Measurements from ENCODE around the gene SCN2B. TPM values are rescaled to one million over a fixed set of nuclear protein-coding genes. Genes with fewer than 3 reads are reported as not detected.

Gene SCN2B
- total RNA-seq, 2 experiments from 2014 or later = not detected

GRCh38 chr11:118152552-118153471 is 23.6 kb downstream of the SCN2B start, which contains the start of gene SCN4B:
Gene SCN4B, minus strand, starts transcription at chr11:118152823. Its CDS starts 150 bp downstream, at chr11:118152673.
- peak within 1 kb of the TSS; percentile 21 for H3K4me3 Mint-ChIP-seq
- H3K27ac ChIP-seq (ENCODE audit: low read depth in 1 of 2, low read length in 2 of 2) = no peak within 1 kb of the TSS
- H3K27ac Mint-ChIP-seq = no peak within 1 kb of the TSS
- POLR2A ChIA-PET = no interaction called here
- peak within 1 kb of the TSS; percentile 22 for H3K4me3 ChIP-seq (ENCODE audit: low read length)
- intact Hi-C loops (cut with DNase I, micrococcal nuclease) = no loop called here
- H3K27me3 Mint-ChIP-seq = peaks cover 81% of the 10 kb centered on the region
- peaks cover 61 to 71% of the 10 kb centered on the region in 2 experiments for H3K27me3 ChIP-seq (ENCODE audit: control insufficient read depth in 1 of 2, insufficient read depth in 2 of 2, low read length in 2 of 2)
- CTCF ChIA-PET = no interaction called here
- H3K9me3 Mint-ChIP-seq = no peaks in the 10 kb centered on the region
- peak in 4 of 14 experiments; percentile 9 to 48 (median 32) for DNase-seq
- TF ChIP-seq, protein P1, sequence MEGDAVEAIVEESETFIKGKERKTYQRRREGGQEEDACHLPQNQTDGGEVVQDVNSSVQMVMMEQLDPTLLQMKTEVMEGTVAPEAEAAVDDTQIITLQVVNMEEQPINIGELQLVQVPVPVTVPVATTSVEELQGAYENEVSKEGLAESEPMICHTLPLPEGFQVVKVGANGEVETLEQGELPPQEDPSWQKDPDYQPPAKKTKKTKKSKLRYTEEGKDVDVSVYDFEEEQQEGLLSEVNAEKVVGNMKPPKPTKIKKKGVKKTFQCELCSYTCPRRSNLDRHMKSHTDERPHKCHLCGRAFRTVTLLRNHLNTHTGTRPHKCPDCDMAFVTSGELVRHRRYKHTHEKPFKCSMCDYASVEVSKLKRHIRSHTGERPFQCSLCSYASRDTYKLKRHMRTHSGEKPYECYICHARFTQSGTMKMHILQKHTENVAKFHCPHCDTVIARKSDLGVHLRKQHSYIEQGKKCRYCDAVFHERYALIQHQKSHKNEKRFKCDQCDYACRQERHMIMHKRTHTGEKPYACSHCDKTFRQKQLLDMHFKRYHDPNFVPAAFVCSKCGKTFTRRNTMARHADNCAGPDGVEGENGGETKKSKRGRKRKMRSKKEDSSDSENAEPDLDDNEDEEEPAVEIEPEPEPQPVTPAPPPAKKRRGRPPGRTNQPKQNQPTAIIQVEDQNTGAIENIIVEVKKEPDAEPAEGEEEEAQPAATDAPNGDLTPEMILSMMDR (IDR thresholded peaks at IDR 0.05) = no peak
- H3K36me3 Mint-ChIP-seq (ENCODE audit: low read depth) = no peaks in the 10 kb centered on the region
- peak; percentile 47 for ATAC-seq (ENCODE audit: poor library complexity)
- no peaks in the 10 kb centered on the region for H3K36me3 ChIP-seq (ENCODE audit: insufficient read depth, low read length)
- peaks cover 0 to 14% of the 10 kb centered on the region in 2 experiments for H3K9me3 ChIP-seq (ENCODE audit: control insufficient read depth in 1 of 2, insufficient read depth in 1 of 2, low read length in 2 of 2)
- peaks cover 16% of the 10 kb centered on the region for H3K4me1 Mint-ChIP-seq (ENCODE audit: low read depth)
- peaks cover 24% of the 10 kb centered on the region for H3K4me1 ChIP-seq (ENCODE audit: insufficient read depth, low read length)

DNA sequence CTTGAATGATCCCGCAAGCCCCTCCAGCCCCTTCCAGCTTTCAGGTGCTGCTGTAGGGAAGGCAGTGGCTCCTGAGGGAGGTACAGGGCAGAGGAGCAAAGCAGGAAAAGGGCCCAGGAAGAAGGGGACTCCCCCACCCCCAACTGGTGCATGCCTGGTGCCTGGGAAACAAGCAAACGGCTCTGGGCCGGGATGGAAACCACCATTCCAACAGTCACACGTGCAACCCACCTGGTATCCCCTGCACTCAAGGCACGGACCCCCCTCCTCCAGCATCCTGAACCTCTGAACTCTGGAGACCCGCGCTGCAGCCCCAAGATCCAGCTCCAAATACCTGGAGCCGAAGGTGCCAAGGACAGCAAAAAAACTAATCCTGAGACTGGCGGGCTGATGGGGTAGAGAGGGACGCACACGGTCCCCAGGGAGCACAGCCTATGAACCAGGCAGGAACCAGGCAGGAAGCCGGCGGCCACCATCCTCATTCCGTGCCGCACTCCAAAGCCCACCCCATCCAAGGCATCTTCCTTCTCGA is 24.4 kb downstream of the SCN2B start:
- H3K9me3 ChIP-seq (ENCODE audit: control insufficient read depth in 1 of 2, insufficient read depth in 1 of 2, low read length in 2 of 2) = peaks cover 0 to 14% of the 10 kb centered on the region in 2 experiments
- DNase-seq (no peak), ATAC-seq (ENCODE audit: poor library complexity) (no peak)
- H3K4me1 ChIP-seq (ENCODE audit: insufficient read depth, low read length) = peaks cover 24% of the 10 kb centered on the region
- no peak overlapping the region for H3K4me3 Mint-ChIP-seq
- TF ChIP-seq, protein P1 (IDR thresholded peaks at IDR 0.05) = no peak
- no peak overlapping the region for H3K27ac ChIP-seq (ENCODE audit: low read depth in 1 of 2, low read length in 2 of 2)
- no peaks in the 10 kb centered on the region for H3K36me3 ChIP-seq (ENCODE audit: insufficient read depth, low read length)
- H3K27ac Mint-ChIP-seq = no peak overlapping the region
- H3K9me3 Mint-ChIP-seq = no peaks in the 10 kb centered on the region
- peaks cover 14% of the 10 kb centered on the region for H3K4me1 Mint-ChIP-seq (ENCODE audit: low read depth)
- peaks cover 54 to 63% of the 10 kb centered on the region in 2 experiments for H3K27me3 ChIP-seq (ENCODE audit: control insufficient read depth in 1 of 2, insufficient read depth in 2 of 2, low read length in 2 of 2)
- no peaks in the 10 kb centered on the region for H3K36me3 Mint-ChIP-seq (ENCODE audit: low read depth)
- intact Hi-C loops (cut with DNase I, micrococcal nuclease) = no loop called here
- H3K27me3 Mint-ChIP-seq = peaks cover 81% of the 10 kb centered on the region
- ChIA-PET POLR2A (no interaction called here), CTCF (no interaction called here)
- peak overlapping the region; percentile 20 for H3K4me3 ChIP-seq (ENCODE audit: low read length)

DNA sequence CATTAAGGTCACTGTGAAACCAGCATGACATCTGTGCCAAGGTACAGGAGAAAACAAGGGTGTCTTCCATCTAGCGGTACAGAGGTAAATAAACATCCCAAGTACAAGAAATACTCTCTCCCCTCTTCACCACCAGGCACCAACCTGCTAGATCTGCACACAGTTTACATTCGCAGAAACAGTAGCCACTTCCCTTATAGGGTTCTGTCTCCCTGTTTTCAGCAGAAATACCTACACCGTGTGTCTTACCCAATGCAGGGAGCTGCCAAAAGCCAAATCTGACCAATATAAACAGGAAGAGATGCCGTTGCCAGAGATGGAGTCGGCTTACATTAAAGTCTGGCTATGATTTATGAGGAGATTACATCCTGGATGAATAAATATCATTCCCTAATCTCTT is 25.0 kb downstream of the SCN2B start:
- intact Hi-C loops (cut with DNase I, micrococcal nuclease) = no loop called here
- H3K36me3 ChIP-seq (ENCODE audit: insufficient read depth, low read length) = no peaks in the 10 kb centered on the region
- H3K4me1 ChIP-seq (ENCODE audit: insufficient read depth, low read length) = peaks cover 18% of the 10 kb centered on the region
- H3K9me3 ChIP-seq (ENCODE audit: control insufficient read depth in 1 of 2, insufficient read depth in 1 of 2, low read length in 2 of 2) = peaks cover 0 to 12% of the 10 kb centered on the region in 2 experiments
- no peak for DNase-seq
- Mint-ChIP-seq H3K4me1 (ENCODE audit: low read depth) (peaks cover 9% of the 10 kb centered on the region), H3K27me3 (peaks cover 78% of the 10 kb centered on the region), H3K27ac (no peak overlapping the region), H3K9me3 (no peaks in the 10 kb centered on the region), H3K4me3 (no peak overlapping the region), H3K36me3 (ENCODE audit: low read depth) (no peaks in the 10 kb centered on the region)
- no peak for ATAC-seq (ENCODE audit: poor library complexity)
- peaks cover 47 to 62% of the 10 kb centered on the region in 2 experiments for H3K27me3 ChIP-seq (ENCODE audit: control insufficient read depth in 1 of 2, insufficient read depth in 2 of 2, low read length in 2 of 2)
- H3K27ac ChIP-seq (ENCODE audit: low read depth in 1 of 2, low read length in 2 of 2) = no peak overlapping the region
- ChIA-PET POLR2A (no interaction called here), CTCF (no interaction called here)
- no peak overlapping the region for H3K4me3 ChIP-seq (ENCODE audit: low read length)
- TF ChIP-seq, protein P1 (IDR thresholded peaks at IDR 0.05) = no peak
